Measurements from ENCODE around the gene SLC35D3.
"Not testable (repeated sequence)": the region's sequence is repeated elsewhere in the genome, so short reads cannot be mapped to it uniquely, and the experiment has no call there.

Gene SLC35D3

GRCh38 chr6:136921936-136922684, at the start of gene SLC35D3:
Gene SLC35D3 (plus strand): TSS chr6:136922301. CDS start chr6:136922429, 128 bp downstream.
- no peaks in the 10 kb centered on the region for H3K9me3 ChIP-seq (ENCODE audit: control insufficient read depth, low read depth, low read length)
- peaks cover 5% of the 10 kb centered on the region for H3K4me1 ChIP-seq (ENCODE audit: control insufficient read depth, low read depth, low read length)
- no peaks in the 10 kb centered on the region for H3K36me3 ChIP-seq (ENCODE audit: control insufficient read depth, low read depth, low read length)
- no peak within 1 kb of the TSS for H3K27ac ChIP-seq (ENCODE audit: low read length)
- peaks cover 65% of the 10 kb centered on the region for H3K27me3 ChIP-seq (ENCODE audit: control insufficient read depth, insufficient read depth, low read length)
- H3K4me3 ChIP-seq (ENCODE audit: low read length) = peak within 1 kb of the TSS; percentile 61
- H3K9ac ChIP-seq (ENCODE audit: low read length) = peak within 1 kb of the TSS; percentile 0

GRCh38 chr6:136873748-136874147, 48.4 kb upstream of the SLC35D3 start:
- Histone ChIP-seq H3K4me3 (ENCODE audit: low read length) (no peak overlapping the region), H3K27ac (ENCODE audit: low read length) (no peak overlapping the region), H3K9ac (ENCODE audit: low read length) (no peak overlapping the region), H3K36me3 (ENCODE audit: control insufficient read depth, low read depth, low read length) (no peaks in the 10 kb centered on the region), H3K4me1 (ENCODE audit: control insufficient read depth, low read depth, low read length) (no peaks in the 10 kb centered on the region), H3K9me3 (ENCODE audit: control insufficient read depth, low read depth, low read length) (peaks cover 9% of the 10 kb centered on the region), H3K27me3 (ENCODE audit: control insufficient read depth, insufficient read depth, low read length) (no peaks in the 10 kb centered on the region)

GRCh38 chr6:136876469-136876868, 45.6 kb upstream of the SLC35D3 start:
- not testable (repeated sequence) for H3K4me3 ChIP-seq (ENCODE audit: low read length); H3K36me3 ChIP-seq (ENCODE audit: control insufficient read depth, low read depth, low read length); H3K9ac ChIP-seq (ENCODE audit: low read length); H3K4me1 ChIP-seq (ENCODE audit: control insufficient read depth, low read depth, low read length); H3K27ac ChIP-seq (ENCODE audit: low read length); H3K27me3 ChIP-seq (ENCODE audit: control insufficient read depth, insufficient read depth, low read length); H3K9me3 ChIP-seq (ENCODE audit: control insufficient read depth, low read depth, low read length)

GRCh38 chr6:136880748-136881460, 41.2 kb upstream of the SLC35D3 start:
- Histone ChIP-seq H3K27ac (ENCODE audit: low read length) (no peak overlapping the region), H3K27me3 (ENCODE audit: control insufficient read depth, insufficient read depth, low read length) (no peaks in the 10 kb centered on the region), H3K4me1 (ENCODE audit: control insufficient read depth, low read depth, low read length) (peaks cover 10% of the 10 kb centered on the region)

GRCh38 chr6:136886091-136886490, 36.0 kb upstream of the SLC35D3 start:
- Histone ChIP-seq H3K27me3 (ENCODE audit: control insufficient read depth, insufficient read depth, low read length) (no peaks in the 10 kb centered on the region), H3K9ac (ENCODE audit: low read length) (no peak overlapping the region), H3K27ac (ENCODE audit: low read length) (no peak overlapping the region), H3K4me3 (ENCODE audit: low read length) (no peak overlapping the region), H3K36me3 (ENCODE audit: control insufficient read depth, low read depth, low read length) (no peaks in the 10 kb centered on the region), H3K9me3 (ENCODE audit: control insufficient read depth, low read depth, low read length) (no peaks in the 10 kb centered on the region), H3K4me1 (ENCODE audit: control insufficient read depth, low read depth, low read length) (peaks cover 7% of the 10 kb centered on the region)

More at GRCh38 chr6:136880748-136881460, 41.2 kb upstream of the SLC35D3 start:
- Histone ChIP-seq H3K9me3 (ENCODE audit: control insufficient read depth, low read depth, low read length) (no peaks in the 10 kb centered on the region), H3K9ac (ENCODE audit: low read length) (no peak overlapping the region), H3K4me3 (ENCODE audit: low read length) (no peak overlapping the region), H3K36me3 (ENCODE audit: control insufficient read depth, low read depth, low read length) (no peaks in the 10 kb centered on the region)

- Histone ChIP-seq H3K9ac (ENCODE audit: low read length) (no peak overlapping the region), H3K27me3 (ENCODE audit: control insufficient read depth, insufficient read depth, low read length) (no peaks in the 10 kb centered on the region), H3K36me3 (ENCODE audit: control insufficient read depth, low read depth, low read length) (no peaks in the 10 kb centered on the region), H3K9me3 (ENCODE audit: control insufficient read depth, low read depth, low read length) (no peaks in the 10 kb centered on the region), H3K4me3 (ENCODE audit: low read length) (no peak overlapping the region), H3K4me1 (ENCODE audit: control insufficient read depth, low read depth, low read length) (no peaks in the 10 kb centered on the region), H3K27ac (ENCODE audit: low read length) (no peak overlapping the region)
Measured at GRCh38 chr6:136887953-136888352, 34.1 kb upstream of the SLC35D3 start.

GRCh38 chr6:136889271-136890193, 32.6 kb upstream of the SLC35D3 start:
- H3K27ac ChIP-seq (ENCODE audit: low read length) = no peak overlapping the region
- H3K9ac ChIP-seq (ENCODE audit: low read length) = no peak overlapping the region
- no peaks in the 10 kb centered on the region for H3K9me3 ChIP-seq (ENCODE audit: control insufficient read depth, low read depth, low read length)
- no peaks in the 10 kb centered on the region for H3K36me3 ChIP-seq (ENCODE audit: control insufficient read depth, low read depth, low read length)
- no peaks in the 10 kb centered on the region for H3K4me1 ChIP-seq (ENCODE audit: control insufficient read depth, low read depth, low read length)
- no peak overlapping the region for H3K4me3 ChIP-seq (ENCODE audit: low read length)
- no peaks in the 10 kb centered on the region for H3K27me3 ChIP-seq (ENCODE audit: control insufficient read depth, insufficient read depth, low read length)

GRCh38 chr6:136890194-136890839, 31.8 kb upstream of the SLC35D3 start:
- H3K9ac ChIP-seq (ENCODE audit: low read length) = no peak overlapping the region
- no peak overlapping the region for H3K27ac ChIP-seq (ENCODE audit: low read length)

GRCh38 chr6:136890986-136891385, 31.1 kb upstream of the SLC35D3 start:
- no peaks in the 10 kb centered on the region for H3K4me1 ChIP-seq (ENCODE audit: control insufficient read depth, low read depth, low read length)
- no peak overlapping the region for H3K4me3 ChIP-seq (ENCODE audit: low read length)
- no peak overlapping the region for H3K9ac ChIP-seq (ENCODE audit: low read length)
- no peaks in the 10 kb centered on the region for H3K27me3 ChIP-seq (ENCODE audit: control insufficient read depth, insufficient read depth, low read length)
- no peaks in the 10 kb centered on the region for H3K9me3 ChIP-seq (ENCODE audit: control insufficient read depth, low read depth, low read length)
- no peak overlapping the region for H3K27ac ChIP-seq (ENCODE audit: low read length)
- no peaks in the 10 kb centered on the region for H3K36me3 ChIP-seq (ENCODE audit: control insufficient read depth, low read depth, low read length)

More at GRCh38 chr6:136890194-136890839, 31.8 kb upstream of the SLC35D3 start:
- Histone ChIP-seq H3K27me3 (ENCODE audit: control insufficient read depth, insufficient read depth, low read length) (no peaks in the 10 kb centered on the region), H3K4me3 (ENCODE audit: low read length) (no peak overlapping the region), H3K36me3 (ENCODE audit: control insufficient read depth, low read depth, low read length) (no peaks in the 10 kb centered on the region), H3K4me1 (ENCODE audit: control insufficient read depth, low read depth, low read length) (no peaks in the 10 kb centered on the region), H3K9me3 (ENCODE audit: control insufficient read depth, low read depth, low read length) (no peaks in the 10 kb centered on the region)

GRCh38 chr6:136893187-136893586, 28.9 kb upstream of the SLC35D3 start:
- no peaks in the 10 kb centered on the region for H3K9me3 ChIP-seq (ENCODE audit: control insufficient read depth, low read depth, low read length)
- no peak overlapping the region for H3K4me3 ChIP-seq (ENCODE audit: low read length)
- no peaks in the 10 kb centered on the region for H3K27me3 ChIP-seq (ENCODE audit: control insufficient read depth, insufficient read depth, low read length)
- H3K4me1 ChIP-seq (ENCODE audit: control insufficient read depth, low read depth, low read length) = no peaks in the 10 kb centered on the region
- no peak overlapping the region for H3K9ac ChIP-seq (ENCODE audit: low read length)
- no peak overlapping the region for H3K27ac ChIP-seq (ENCODE audit: low read length)
- H3K36me3 ChIP-seq (ENCODE audit: control insufficient read depth, low read depth, low read length) = peaks cover 3% of the 10 kb centered on the region

- peaks cover 11% of the 10 kb centered on the region for H3K36me3 ChIP-seq (ENCODE audit: control insufficient read depth, low read depth, low read length)
Measured at GRCh38 chr6:136895901-136896300, 26.2 kb upstream of the SLC35D3 start.

More at GRCh38 chr6:136895901-136896300, 26.2 kb upstream of the SLC35D3 start:
- H3K4me3 ChIP-seq (ENCODE audit: low read length) = no peak overlapping the region
- H3K27me3 ChIP-seq (ENCODE audit: control insufficient read depth, insufficient read depth, low read length) = no peaks in the 10 kb centered on the region
- H3K9ac ChIP-seq (ENCODE audit: low read length) = no peak overlapping the region
- H3K4me1 ChIP-seq (ENCODE audit: control insufficient read depth, low read depth, low read length) = no peaks in the 10 kb centered on the region
- no peaks in the 10 kb centered on the region for H3K9me3 ChIP-seq (ENCODE audit: control insufficient read depth, low read depth, low read length)
- no peak overlapping the region for H3K27ac ChIP-seq (ENCODE audit: low read length)
